Hematopoietic multipotent progenitor cell treated with erythropoietin and hydrocortisone succinate and interleukin-3 and kit ligand, for 15 days (in vitro differentiated cells): ENCODE results near the gene SLC30A9.

Source experiments
- DNase-seq: peaks from one replicate; pipeline ENCODE4 v3.0.0-alpha.2; 2015; ENCODE audit warnings: low spot score

The SLC30A9 gene

GRCh38 chr4:42136371-42136770 is 146.0 kb downstream of the SLC30A9 start:
- no peak for DNase-seq
